ENCODE measurements around the gene PBX3.

Gene PBX3

DNA sequence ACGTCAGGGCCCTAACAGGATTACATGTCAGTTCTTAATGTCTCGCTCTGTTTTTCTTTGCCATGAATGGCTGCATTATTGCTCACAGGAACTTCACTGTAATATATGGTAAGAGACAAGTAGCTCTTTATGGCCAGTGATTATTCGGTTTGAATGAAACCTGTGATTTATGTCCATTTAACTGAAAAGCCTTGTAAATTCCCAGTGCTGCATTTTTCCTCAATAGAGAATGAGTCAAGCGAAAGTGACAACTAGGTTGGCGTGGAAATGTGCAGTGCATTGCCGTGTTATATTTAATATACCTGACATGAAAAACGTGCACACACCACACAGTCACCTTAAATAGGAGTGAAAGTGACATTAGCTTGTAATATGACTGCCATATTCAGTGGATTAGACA, 163.1 kb downstream of the PBX3 start:
- no peak overlapping the region for H3K4ac ChIP-seq (ENCODE audit: low read depth, low read length)
- H3K18ac ChIP-seq (ENCODE audit: low read length), result no peak overlapping the region
- H2BK120ac ChIP-seq (ENCODE audit: low read depth, low read length), result no peak overlapping the region
- H4K8ac ChIP-seq (ENCODE audit: low read depth, low read length), result no peak overlapping the region
- H3K27me3 ChIP-seq (ENCODE audit: insufficient read depth, low read length, poor library complexity), result no peaks in the 10 kb centered on the region
- peaks cover 2% of the 10 kb centered on the region for H3K79me2 ChIP-seq (ENCODE audit: control insufficient read depth, insufficient read depth, low read length)
- H3K9ac ChIP-seq (ENCODE audit: low read length), result no peak overlapping the region
- no peak overlapping the region for H2AK5ac ChIP-seq (ENCODE audit: low read length)
- H4K5ac ChIP-seq (ENCODE audit: low read length), result no peak overlapping the region
- H3K4me1 ChIP-seq (ENCODE audit: control insufficient read depth, low read depth, low read length), result peaks cover 4% of the 10 kb centered on the region
- no peak overlapping the region for H3K27ac ChIP-seq (ENCODE audit: low read depth, low read length)
- peaks cover 7% of the 10 kb centered on the region for H3K79me1 ChIP-seq (ENCODE audit: low read length)
- no peak overlapping the region for H3K4me3 ChIP-seq (ENCODE audit: low read length)
- no peak overlapping the region for H3K23ac ChIP-seq (ENCODE audit: low read length)
- no peak for DNase-seq
- H3K56ac ChIP-seq (ENCODE audit: low read length), result no peak overlapping the region
- no peak overlapping the region for H2BK15ac ChIP-seq (replicated peaks; ENCODE audit: low read depth)
- no peak overlapping the region for H2BK5ac ChIP-seq (ENCODE audit: low read length)
- WGBS (ENCODE audit: extremely low coverage, insufficient coverage, low lambda C conversion rate), result no CpG with 5 or more reads among the region's 7 CpGs
- no peaks in the 10 kb centered on the region for H3K36me3 ChIP-seq (ENCODE audit: control insufficient read depth, insufficient read depth, low read length)
- H3K4me2 ChIP-seq (ENCODE audit: low read length), result no peak overlapping the region

DNA sequence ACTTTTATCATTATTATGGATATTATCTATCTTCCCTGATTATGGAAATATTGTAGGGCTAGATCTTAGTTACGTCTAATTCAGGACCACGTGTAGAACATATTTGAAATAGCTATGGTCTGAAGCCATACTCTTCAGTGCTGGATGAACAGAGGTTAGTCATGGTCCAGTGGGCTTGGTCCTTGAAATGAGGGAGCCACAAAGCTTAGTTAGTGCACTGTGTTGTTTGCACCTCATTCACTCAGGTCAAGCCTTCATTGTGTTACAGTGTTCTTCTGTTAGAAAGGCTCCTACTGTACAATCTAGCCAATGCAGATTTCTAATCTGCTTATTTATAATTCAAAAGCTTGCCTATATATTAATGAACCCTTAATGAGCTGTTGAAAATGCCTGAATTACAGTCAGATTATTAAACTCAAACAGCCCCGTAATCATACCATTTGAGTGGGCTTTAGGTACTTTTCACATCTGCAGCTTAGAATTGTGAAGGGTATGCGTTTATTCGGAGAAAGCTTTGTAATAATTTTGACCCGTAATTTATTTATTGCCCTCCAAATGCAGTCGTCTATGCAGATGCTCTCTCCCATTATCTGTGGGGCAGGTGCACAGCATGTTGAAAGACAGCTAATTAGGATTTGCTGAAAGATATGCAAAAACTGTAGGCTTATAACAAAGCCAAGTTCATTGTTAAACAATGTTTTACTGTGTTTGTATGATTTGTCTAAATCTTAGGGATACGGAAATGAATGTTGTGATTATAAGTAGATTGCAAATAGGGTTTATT, 164.9 kb downstream of the PBX3 start:
- no peak overlapping the region for H4K5ac ChIP-seq (ENCODE audit: low read length)
- H2BK5ac ChIP-seq (ENCODE audit: low read length), result no peak overlapping the region
- no peak overlapping the region for H2BK120ac ChIP-seq (ENCODE audit: low read depth, low read length)
- WGBS (ENCODE audit: extremely low coverage, insufficient coverage, low lambda C conversion rate), result 100% methylated on average over 1 of the region's 8 CpGs
- H2AK5ac ChIP-seq (ENCODE audit: low read length), result no peak overlapping the region
- H3K23ac ChIP-seq (ENCODE audit: low read length), result no peak overlapping the region
- no peaks in the 10 kb centered on the region for H3K36me3 ChIP-seq (ENCODE audit: control insufficient read depth, insufficient read depth, low read length)
- no peak overlapping the region for H3K18ac ChIP-seq (ENCODE audit: low read length)
- H3K4me2 ChIP-seq (ENCODE audit: low read length), result no peak overlapping the region
- H3K56ac ChIP-seq (ENCODE audit: low read length), result no peak overlapping the region
- no peak for DNase-seq
- H3K4me3 ChIP-seq (ENCODE audit: low read length), result no peak overlapping the region
- no peak overlapping the region for H2BK15ac ChIP-seq (replicated peaks; ENCODE audit: low read depth)
- no peak overlapping the region for H4K8ac ChIP-seq (ENCODE audit: low read depth, low read length)
- no peaks in the 10 kb centered on the region for H3K27me3 ChIP-seq (ENCODE audit: insufficient read depth, low read length, poor library complexity)
- peaks cover 2% of the 10 kb centered on the region for H3K79me2 ChIP-seq (ENCODE audit: control insufficient read depth, insufficient read depth, low read length)
- peaks cover 4% of the 10 kb centered on the region for H3K4me1 ChIP-seq (ENCODE audit: control insufficient read depth, low read depth, low read length)
- H3K9ac ChIP-seq (ENCODE audit: low read length), result no peak overlapping the region
- H3K27ac ChIP-seq (ENCODE audit: low read depth, low read length), result no peak overlapping the region
- H3K79me1 ChIP-seq (ENCODE audit: low read length), result peaks cover 7% of the 10 kb centered on the region
- no peak overlapping the region for H3K4ac ChIP-seq (ENCODE audit: low read depth, low read length)

DNA sequence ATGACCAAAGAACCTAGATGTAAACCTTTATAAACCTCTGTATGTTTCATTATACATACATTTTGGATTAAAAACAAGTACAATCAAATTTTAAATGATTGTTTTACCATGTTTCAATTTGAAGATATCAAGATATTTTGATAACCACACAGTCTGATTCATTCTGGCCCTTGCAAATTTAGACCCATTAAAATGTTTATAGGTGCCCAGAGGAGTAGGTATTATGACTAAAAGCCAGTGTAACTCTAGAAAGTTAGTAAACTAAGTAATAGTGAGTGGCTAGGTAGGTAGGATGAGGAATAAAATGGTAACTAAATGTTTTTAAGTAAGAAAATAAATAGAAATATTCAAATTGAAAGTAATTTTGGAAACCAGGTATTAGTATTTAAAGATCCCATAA, 165.5 kb downstream of the PBX3 start:
- no peak overlapping the region for H3K4me3 ChIP-seq (ENCODE audit: low read length)
- peaks cover 4% of the 10 kb centered on the region for H3K4me1 ChIP-seq (ENCODE audit: control insufficient read depth, low read depth, low read length)
- H2AK5ac ChIP-seq (ENCODE audit: low read length), result no peak overlapping the region

DNA sequence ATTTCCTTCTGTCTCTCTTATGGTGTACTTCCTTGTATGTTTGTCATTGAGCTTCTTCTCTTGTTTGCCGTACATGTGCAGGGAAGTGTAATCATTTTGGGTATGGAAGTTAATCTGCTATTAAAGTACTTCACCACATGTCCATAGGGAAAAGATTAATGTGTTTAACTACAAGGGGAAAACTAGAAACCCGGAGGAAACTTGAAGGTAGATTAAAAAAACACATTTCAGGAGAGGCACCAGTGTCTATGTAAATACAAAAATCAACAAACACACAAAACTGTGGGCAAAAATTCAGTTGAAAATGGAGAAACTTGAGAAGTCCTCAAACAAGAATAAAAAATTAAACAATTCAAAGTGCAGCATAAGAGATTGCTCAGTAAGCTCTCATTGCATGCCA, 166.4 kb downstream of the PBX3 start:
- H3K4me2 ChIP-seq (ENCODE audit: low read length), result no peak overlapping the region
- H3K79me2 ChIP-seq (ENCODE audit: control insufficient read depth, insufficient read depth, low read length), result peaks cover 2% of the 10 kb centered on the region
- no peak overlapping the region for H3K4me3 ChIP-seq (ENCODE audit: low read length)
- H2AK5ac ChIP-seq (ENCODE audit: low read length), result no peak overlapping the region
- no peak overlapping the region for H3K4ac ChIP-seq (ENCODE audit: low read depth, low read length)
- H3K4me1 ChIP-seq (ENCODE audit: control insufficient read depth, low read depth, low read length), result no peaks in the 10 kb centered on the region
- no peaks in the 10 kb centered on the region for H3K27me3 ChIP-seq (ENCODE audit: insufficient read depth, low read length, poor library complexity)
- no peak overlapping the region for H3K9ac ChIP-seq (ENCODE audit: low read length)
- H3K36me3 ChIP-seq (ENCODE audit: control insufficient read depth, insufficient read depth, low read length), result no peaks in the 10 kb centered on the region
- H4K8ac ChIP-seq (ENCODE audit: low read depth, low read length), result no peak overlapping the region
- no peak overlapping the region for H3K27ac ChIP-seq (ENCODE audit: low read depth, low read length)
- no peak overlapping the region for H4K5ac ChIP-seq (ENCODE audit: low read length)
- peaks cover 7% of the 10 kb centered on the region for H3K79me1 ChIP-seq (ENCODE audit: low read length)
- no peak overlapping the region for H2BK5ac ChIP-seq (ENCODE audit: low read length)
- H2BK15ac ChIP-seq (replicated peaks; ENCODE audit: low read depth), result no peak overlapping the region
- no peak overlapping the region for H2BK120ac ChIP-seq (ENCODE audit: low read depth, low read length)
- no peak overlapping the region for H3K56ac ChIP-seq (ENCODE audit: low read length)
- DNase-seq, result no peak
- no peak overlapping the region for H3K23ac ChIP-seq (ENCODE audit: low read length)
- H3K18ac ChIP-seq (ENCODE audit: low read length), result no peak overlapping the region
- WGBS (ENCODE audit: extremely low coverage, insufficient coverage, low lambda C conversion rate), result no CpG with 5 or more reads among the region's 2 CpGs

More for the DNA sequence above, 165.5 kb downstream of the PBX3 start:
- no peak overlapping the region for H3K18ac ChIP-seq (ENCODE audit: low read length)
- no peak overlapping the region for H3K56ac ChIP-seq (ENCODE audit: low read length)
- H3K79me2 ChIP-seq (ENCODE audit: control insufficient read depth, insufficient read depth, low read length), result peaks cover 2% of the 10 kb centered on the region
- H3K4me2 ChIP-seq (ENCODE audit: low read length), result no peak overlapping the region
- no peak overlapping the region for H4K5ac ChIP-seq (ENCODE audit: low read length)
- H2BK5ac ChIP-seq (ENCODE audit: low read length), result no peak overlapping the region
- no peak for DNase-seq
- H3K79me1 ChIP-seq (ENCODE audit: low read length), result peaks cover 7% of the 10 kb centered on the region
- no peaks in the 10 kb centered on the region for H3K27me3 ChIP-seq (ENCODE audit: insufficient read depth, low read length, poor library complexity)
- H3K27ac ChIP-seq (ENCODE audit: low read depth, low read length), result no peak overlapping the region
- no peaks in the 10 kb centered on the region for H3K36me3 ChIP-seq (ENCODE audit: control insufficient read depth, insufficient read depth, low read length)
- no peak overlapping the region for H3K23ac ChIP-seq (ENCODE audit: low read length)
- H3K4ac ChIP-seq (ENCODE audit: low read depth, low read length), result no peak overlapping the region
- H4K8ac ChIP-seq (ENCODE audit: low read depth, low read length), result no peak overlapping the region
- H2BK15ac ChIP-seq (replicated peaks; ENCODE audit: low read depth), result no peak overlapping the region
- no peak overlapping the region for H3K9ac ChIP-seq (ENCODE audit: low read length)
- H2BK120ac ChIP-seq (ENCODE audit: low read depth, low read length), result no peak overlapping the region

DNA sequence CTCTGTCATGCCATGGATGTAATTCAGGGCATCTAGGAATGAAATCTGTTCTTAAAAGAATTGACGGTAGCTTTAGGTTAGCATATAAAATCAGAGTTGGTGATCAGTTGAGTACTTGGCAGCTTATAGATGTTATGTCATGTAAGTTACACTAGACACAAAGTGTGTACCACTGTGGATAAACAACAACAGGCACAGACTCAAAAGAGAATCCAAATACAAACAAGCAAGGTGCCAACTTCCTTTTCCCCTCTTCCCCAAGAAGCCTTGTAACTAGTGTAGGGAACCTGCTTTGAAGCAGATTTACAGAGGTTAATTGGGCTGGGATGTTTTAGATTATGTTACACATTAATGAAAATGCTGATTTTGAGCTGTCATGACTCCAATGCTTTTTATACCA, 167.2 kb downstream of the PBX3 start:
- Histone ChIP-seq H3K4me1 (ENCODE audit: control insufficient read depth, low read depth, low read length) (no peaks in the 10 kb centered on the region), H3K4me3 (ENCODE audit: low read length) (no peak overlapping the region), H2BK15ac (replicated peaks; ENCODE audit: low read depth) (no peak overlapping the region), H4K5ac (ENCODE audit: low read length) (no peak overlapping the region), H3K79me2 (ENCODE audit: control insufficient read depth, insufficient read depth, low read length) (peaks cover 2% of the 10 kb centered on the region), H2BK120ac (ENCODE audit: low read depth, low read length) (no peak overlapping the region), H3K23ac (ENCODE audit: low read length) (no peak overlapping the region), H3K18ac (ENCODE audit: low read length) (no peak overlapping the region), H4K8ac (ENCODE audit: low read depth, low read length) (no peak overlapping the region), H3K27ac (ENCODE audit: low read depth, low read length) (no peak overlapping the region), H3K36me3 (ENCODE audit: control insufficient read depth, insufficient read depth, low read length) (no peaks in the 10 kb centered on the region), H2BK5ac (ENCODE audit: low read length) (no peak overlapping the region), H3K27me3 (ENCODE audit: insufficient read depth, low read length, poor library complexity) (no peaks in the 10 kb centered on the region), H3K9ac (ENCODE audit: low read length) (no peak overlapping the region), H3K56ac (ENCODE audit: low read length) (no peak overlapping the region), H2AK5ac (ENCODE audit: low read length) (no peak overlapping the region), H3K79me1 (ENCODE audit: low read length) (peaks cover 7% of the 10 kb centered on the region), H3K4ac (ENCODE audit: low read depth, low read length) (no peak overlapping the region), H3K4me2 (ENCODE audit: low read length) (no peak overlapping the region)
- no CpG with 5 or more reads among the region's 1 CpG for WGBS (ENCODE audit: extremely low coverage, insufficient coverage, low lambda C conversion rate)
- DNase-seq, result no peak

DNA sequence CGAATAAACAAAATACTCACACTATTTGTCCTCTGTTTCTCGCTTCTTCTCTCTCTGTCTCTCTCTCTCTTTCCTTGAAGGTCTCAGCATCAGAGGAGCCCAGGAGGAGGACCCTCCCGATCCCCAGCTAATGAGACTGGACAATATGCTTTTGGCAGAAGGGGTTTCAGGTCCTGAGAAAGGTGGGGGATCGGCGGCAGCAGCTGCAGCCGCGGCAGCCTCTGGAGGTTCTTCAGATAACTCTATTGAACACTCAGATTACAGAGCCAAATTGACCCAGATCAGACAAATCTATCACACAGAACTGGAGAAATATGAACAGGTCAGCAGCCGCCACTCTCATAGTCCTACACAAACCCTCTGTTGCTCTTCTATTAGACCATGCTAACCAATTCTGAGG, 168.4 kb downstream of the PBX3 start:
- Histone ChIP-seq H3K27ac (ENCODE audit: low read depth, low read length) (no peak overlapping the region), H3K79me2 (ENCODE audit: control insufficient read depth, insufficient read depth, low read length) (peaks cover 2% of the 10 kb centered on the region), H4K5ac (ENCODE audit: low read length) (no peak overlapping the region), H4K8ac (ENCODE audit: low read depth, low read length) (no peak overlapping the region), H3K4me1 (ENCODE audit: control insufficient read depth, low read depth, low read length) (no peaks in the 10 kb centered on the region), H3K36me3 (ENCODE audit: control insufficient read depth, insufficient read depth, low read length) (no peaks in the 10 kb centered on the region), H3K56ac (ENCODE audit: low read length) (no peak overlapping the region), H2AK5ac (ENCODE audit: low read length) (no peak overlapping the region), H3K9ac (ENCODE audit: low read length) (no peak overlapping the region), H3K23ac (ENCODE audit: low read length) (no peak overlapping the region), H2BK15ac (replicated peaks; ENCODE audit: low read depth) (no peak overlapping the region), H2BK120ac (ENCODE audit: low read depth, low read length) (no peak overlapping the region), H3K27me3 (ENCODE audit: insufficient read depth, low read length, poor library complexity) (no peaks in the 10 kb centered on the region), H3K18ac (ENCODE audit: low read length) (no peak overlapping the region), H3K4me2 (ENCODE audit: low read length) (no peak overlapping the region), H3K4ac (ENCODE audit: low read depth, low read length) (no peak overlapping the region), H3K79me1 (ENCODE audit: low read length) (peaks cover 6% of the 10 kb centered on the region), H2BK5ac (ENCODE audit: low read length) (no peak overlapping the region), H3K4me3 (ENCODE audit: low read length) (no peak overlapping the region)
- no peak for DNase-seq
- no CpG with 5 or more reads among the region's 8 CpGs for WGBS (ENCODE audit: extremely low coverage, insufficient coverage, low lambda C conversion rate)
